Fibroblast of skin of left biceps (primary cell): Measurements from ENCODE around the gene CHP1.
"Not testable (repeated sequence)": the region's sequence is repeated elsewhere in the genome, so short reads cannot be mapped to it uniquely, and the experiment has no call there.

Experiments
- DNase-seq, 2 experiments: peaks; one replicate each; pipeline ENCODE4 v3.0.0-alpha.2; 2013; ENCODE audit warnings: low read depth in 2 of 2

The CHP1 gene

DNA sequence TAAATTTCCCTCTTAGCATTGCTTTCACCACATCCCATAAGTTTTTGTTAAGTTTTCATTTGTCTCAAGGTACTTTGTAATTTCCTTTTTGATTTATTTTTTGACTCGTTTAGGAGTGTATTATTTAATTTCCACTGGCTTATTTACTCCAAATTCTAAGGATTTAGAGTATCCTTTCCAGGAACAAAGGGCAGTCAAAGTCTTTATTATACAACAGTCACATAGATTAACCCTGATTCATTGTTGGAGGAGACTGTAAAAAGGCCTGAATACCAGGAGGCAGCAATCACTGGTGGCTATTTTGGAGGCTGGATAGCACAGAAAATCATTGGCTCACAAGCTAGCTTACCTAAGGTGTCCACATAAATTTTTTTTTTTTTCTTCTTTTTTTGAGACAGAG, 61.5 kb downstream of the CHP1 start:
- no peak for DNase-seq

DNA sequence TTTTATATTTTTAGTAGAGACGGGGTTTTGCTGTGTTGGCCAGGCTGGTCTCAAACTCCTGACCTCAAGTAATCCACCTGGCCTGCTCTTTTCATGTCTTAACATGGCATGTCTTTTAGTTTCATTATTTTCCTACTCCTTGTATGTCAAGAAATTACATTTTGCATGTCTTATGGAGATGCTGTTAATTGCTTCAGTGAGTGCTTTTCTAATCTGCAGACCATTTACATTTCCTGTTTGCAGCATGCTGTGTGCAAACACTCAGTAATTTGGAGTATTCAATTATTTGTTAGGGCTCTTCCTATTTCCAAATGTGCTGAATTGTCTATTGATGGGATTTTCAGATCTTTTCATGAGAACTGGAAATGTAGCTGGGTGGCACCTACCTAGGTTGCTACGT, 70.1 kb downstream of the CHP1 start:
- not testable (repeated sequence) for DNase-seq

DNA sequence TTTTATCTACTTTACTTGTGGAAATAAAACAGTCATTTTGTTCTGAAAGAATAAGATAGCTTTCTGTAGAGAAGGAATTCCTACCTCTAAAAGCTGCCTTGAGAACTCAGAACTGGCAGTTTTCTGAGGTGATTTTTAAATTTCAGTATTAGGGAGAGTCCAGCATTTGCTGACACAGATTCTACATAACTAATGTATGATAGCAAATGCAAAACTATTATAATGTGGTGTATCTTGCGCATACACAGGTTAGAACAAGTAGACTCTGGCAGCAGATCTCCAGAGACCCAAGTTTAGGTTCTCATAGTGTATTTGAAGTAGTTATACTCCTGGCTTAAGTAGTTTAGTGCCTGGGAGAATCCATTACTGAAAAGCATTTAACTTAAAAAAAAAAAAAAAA, 70.5 kb downstream of the CHP1 start:
- DNase-seq, result no peak

DNA sequence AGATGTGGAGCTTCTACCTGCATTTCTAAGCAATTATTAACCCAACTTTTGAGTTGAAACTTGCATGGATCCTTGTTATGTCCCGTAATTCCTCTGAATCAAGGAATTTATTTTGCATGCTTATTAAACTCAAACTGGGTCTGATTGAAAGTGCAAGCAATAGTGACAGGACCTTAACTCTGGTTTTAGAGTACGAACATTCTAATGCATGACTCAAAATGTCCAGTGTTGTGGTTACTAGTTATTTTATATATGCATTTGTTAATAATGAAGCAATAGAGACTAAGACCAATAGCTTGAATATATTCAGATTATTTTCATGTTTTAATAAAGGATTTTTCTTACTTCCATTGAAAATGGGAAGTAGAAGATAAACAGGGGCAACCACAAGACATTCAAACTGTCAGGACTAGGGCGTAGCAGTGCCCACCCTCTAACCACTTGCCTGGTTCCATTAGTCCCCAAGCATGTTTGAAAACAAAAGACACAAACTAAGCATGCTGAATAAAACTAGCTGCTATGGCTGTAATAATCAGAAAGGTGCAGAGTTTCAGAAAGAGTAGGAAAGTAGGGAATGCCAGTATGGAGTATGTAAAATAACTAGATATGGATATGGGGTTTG, 73.2 kb downstream of the CHP1 start:
- DNase-seq, result no peak

DNA sequence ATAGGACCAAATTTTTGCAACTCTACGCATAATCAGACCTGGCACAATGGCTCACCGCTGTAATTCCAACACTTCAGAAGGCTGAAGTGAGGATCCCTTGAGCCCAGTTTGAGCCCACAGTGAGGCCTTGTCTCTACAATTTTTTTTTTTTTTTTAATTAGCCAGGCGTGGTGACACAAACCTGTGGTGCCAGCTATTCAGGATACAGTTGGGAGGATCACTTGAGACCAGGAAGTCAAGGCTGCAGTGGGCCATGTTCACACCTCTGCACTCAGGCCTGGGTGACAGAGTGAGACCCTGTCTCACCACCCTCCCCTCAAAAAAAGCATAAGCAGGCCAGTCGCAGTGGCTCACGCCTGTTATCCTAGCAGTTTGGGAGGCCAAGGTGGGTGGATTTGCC, 76.6 kb downstream of the CHP1 start:
- DNase-seq, result no peak

GRCh38 chr15:41309226-41309905, 78.3 kb downstream of the CHP1 start:
- no peak for DNase-seq

- DNase-seq, result not testable (repeated sequence)
Measured at GRCh38 chr15:41320805-41321330, 89.8 kb downstream of the CHP1 start.

- DNase-seq, result no peak
Measured at GRCh38 chr15:41323611-41324010, 92.5 kb downstream of the CHP1 start.

DNA sequence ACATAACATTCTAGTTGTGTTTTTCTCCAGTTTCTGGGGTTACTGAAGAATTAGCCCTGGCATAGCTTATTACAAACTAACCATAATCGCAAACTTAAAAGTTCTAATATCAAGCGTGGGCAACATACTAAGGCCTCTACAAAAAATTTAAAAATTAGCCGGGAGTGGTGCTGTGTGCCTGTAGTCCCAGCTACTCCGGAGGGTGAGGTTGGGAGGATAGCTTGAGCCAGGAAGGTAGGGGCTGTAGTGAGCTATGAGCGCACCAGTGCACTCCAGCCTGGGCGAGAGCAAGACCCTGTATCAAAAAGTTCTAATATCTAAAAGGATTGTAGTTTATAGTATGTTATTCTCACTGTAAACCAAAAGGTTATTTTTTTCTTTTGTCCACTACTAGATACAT, 100.2 kb downstream of the CHP1 start:
- DNase-seq, result no peak
